Kidney (tissue), 14 donors: Measurements from ENCODE around the gene SORCS2. TPM values are rescaled to one million over a fixed set of nuclear protein-coding genes. Genes with fewer than 3 reads are reported as not detected.

Experiments
- DNase-seq, 5 donors: peaks; one replicate each; pipeline ENCODE4 v3.0.0-alpha.2; 2013 to 2020
- FAIRE-seq: peaks from 2 replicates; lab custom pipeline; 2012; peaks lifted over from hg19 to GRCh38; lab: Jason Lieb, UNC
- H3K27ac ChIP-seq, 2 donors: one replicate each; pipeline ENCODE4 v1.7.0; 2013; ENCODE audit warnings: low read depth in 2 of 2, low read length in 2 of 2, inconsistent platforms in 1 of 2
- H3K27me3 ChIP-seq: one replicate; pipeline ENCODE4 v1.7.1; 2013; ENCODE audit warnings: low read length, inconsistent platforms; ENCODE audit not compliant: control insufficient read depth, insufficient read depth
- H3K36me3 ChIP-seq, 3 donors: one replicate each; pipeline versions ENCODE4 v1.7.0 to v1.7.1; 2013; ENCODE audit warnings: low read length in 3 of 3, control low read depth in 1 of 3, inconsistent platforms in 1 of 3; ENCODE audit not compliant: insufficient read depth in 3 of 3, control insufficient read depth in 2 of 3
- H3K4me1 ChIP-seq, 3 donors: one replicate each; pipeline versions ENCODE4 v1.7.0 to v1.7.1; 2013; ENCODE audit warnings: low read length in 3 of 3, inconsistent platforms in 1 of 3, low read depth in 1 of 3; ENCODE audit not compliant: control insufficient read depth in 2 of 3, insufficient read depth in 2 of 3
- H3K4me3 ChIP-seq, 3 donors: one replicate each; pipeline versions ENCODE4 v1.7.0 to v1.8.1; 2013; ENCODE audit warnings: low read length in 3 of 3, control low read depth in 1 of 3, inconsistent platforms in 1 of 3
- H3K9ac ChIP-seq, 3 donors: one replicate each; pipeline versions ENCODE4 v1.7.0 to v1.7.1; 2013; ENCODE audit warnings: low read length in 3 of 3, control low read depth in 1 of 3, inconsistent platforms in 1 of 3
- H3K9me3 ChIP-seq, 3 donors: one replicate each; pipeline versions ENCODE4 v1.7.0 to v1.7.1; 2013; ENCODE audit warnings: low read length in 3 of 3, control low read depth in 1 of 3, inconsistent platforms in 1 of 3; ENCODE audit not compliant: control insufficient read depth in 2 of 3, insufficient read depth in 1 of 3
- intact Hi-C: fragments of 100-400 bp; cut with DNase I; formaldehyde crosslinking; loops from one replicate; pipeline ENCODE4 v1.11.1; 2022
- polyA plus RNA-seq: library from polyadenylated mRNA; stranded (reverse); fragments of 350-450 nt; fragmentation: Illumina TruSeq; extraction: RNeasy Lipid Tissue Mini Kit (QIAGEN cat#74804); gene quantifications from one replicate; pipeline ENCODE4 v1.2.3, GENCODE V29; 2014; ENCODE audit warnings: low read depth, low replicate concordance; ENCODE audit not compliant: insufficient read depth
- total RNA-seq: library from RNA; stranded (reverse); fragmentation: NEBNext Ultra II Directional; extraction: Animal tissue kit (Norgen Biotek cat#: 25700); gene quantifications from one replicate; pipeline ENCODE4 v1.2.1, GENCODE V29; 2021
- TF ChIP-seq, protein P1 (sequence below): IDR thresholded peaks from 3 replicates; pipeline ENCODE4 v1.5.1; 2012; ENCODE audit warnings: mild to moderate bottlenecking, moderate library complexity, borderline replicate concordance; ENCODE audit not compliant: insufficient read depth; ENCODE audit errors: extremely low read depth
- donor health status: control.
- donor health status: control.
- donor health status: control.
- donor health status: control.
- donor health status: control.
- donor health status: DM: yes; HTN: yes; CAD: no.
- donor health status: Normal renal cell carcinoma (clear cell type).

Gene SORCS2
- total and polyA plus RNA-seq, 2 donors from 2014 or later = 6.1 to 9.1 TPM

DNA sequence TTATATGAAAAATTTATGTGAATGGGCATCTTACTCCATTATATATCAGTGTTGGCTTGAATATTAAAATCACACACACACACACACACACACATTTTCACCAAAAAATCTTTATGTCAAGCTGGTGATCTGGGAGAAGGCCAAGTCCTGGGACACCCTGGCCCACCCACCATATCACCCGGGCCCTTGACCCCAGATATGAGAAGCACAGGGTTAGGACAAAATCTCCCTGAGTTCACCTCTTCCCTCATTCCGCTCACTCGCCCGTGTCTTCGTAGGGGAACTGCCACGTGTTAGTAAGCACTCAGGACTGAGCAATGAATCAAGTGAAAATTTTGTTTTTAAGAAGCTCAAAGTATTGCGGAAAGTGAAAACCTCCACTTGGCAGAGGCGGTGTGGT, 346.2 kb downstream of the SORCS2 start:
- TF ChIP-seq, protein P1, sequence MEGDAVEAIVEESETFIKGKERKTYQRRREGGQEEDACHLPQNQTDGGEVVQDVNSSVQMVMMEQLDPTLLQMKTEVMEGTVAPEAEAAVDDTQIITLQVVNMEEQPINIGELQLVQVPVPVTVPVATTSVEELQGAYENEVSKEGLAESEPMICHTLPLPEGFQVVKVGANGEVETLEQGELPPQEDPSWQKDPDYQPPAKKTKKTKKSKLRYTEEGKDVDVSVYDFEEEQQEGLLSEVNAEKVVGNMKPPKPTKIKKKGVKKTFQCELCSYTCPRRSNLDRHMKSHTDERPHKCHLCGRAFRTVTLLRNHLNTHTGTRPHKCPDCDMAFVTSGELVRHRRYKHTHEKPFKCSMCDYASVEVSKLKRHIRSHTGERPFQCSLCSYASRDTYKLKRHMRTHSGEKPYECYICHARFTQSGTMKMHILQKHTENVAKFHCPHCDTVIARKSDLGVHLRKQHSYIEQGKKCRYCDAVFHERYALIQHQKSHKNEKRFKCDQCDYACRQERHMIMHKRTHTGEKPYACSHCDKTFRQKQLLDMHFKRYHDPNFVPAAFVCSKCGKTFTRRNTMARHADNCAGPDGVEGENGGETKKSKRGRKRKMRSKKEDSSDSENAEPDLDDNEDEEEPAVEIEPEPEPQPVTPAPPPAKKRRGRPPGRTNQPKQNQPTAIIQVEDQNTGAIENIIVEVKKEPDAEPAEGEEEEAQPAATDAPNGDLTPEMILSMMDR = no peak
- no peak for FAIRE-seq

DNA sequence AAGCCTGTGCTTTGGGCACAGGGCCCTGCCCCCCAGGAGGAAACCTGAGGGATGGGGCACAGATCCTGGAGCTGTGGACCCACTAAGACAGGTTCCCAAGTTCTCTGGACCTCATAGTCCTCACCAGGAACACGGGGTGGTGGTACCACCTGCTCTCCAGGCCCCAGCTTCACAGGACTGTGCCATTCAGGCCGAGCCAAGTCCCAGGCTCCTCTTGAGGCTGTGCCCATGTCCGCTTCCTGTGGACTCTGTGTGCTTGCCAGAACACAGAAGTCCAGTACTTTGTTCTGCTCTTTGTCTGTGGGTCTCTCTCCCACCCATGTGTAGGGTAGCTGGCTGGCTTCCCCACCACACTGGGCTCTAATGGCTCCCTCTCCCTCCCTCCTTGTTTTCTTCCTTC, 346.8 kb downstream of the SORCS2 start:
- TF ChIP-seq, protein P1 = no peak
- no peak overlapping the region for H3K9ac ChIP-seq
- DNase-seq (no peak), FAIRE-seq (no peak)
- H3K9me3 ChIP-seq = no peaks in the 10 kb centered on the region
- H3K4me1 ChIP-seq = no peaks in the 10 kb centered on the region
- H3K4me3 ChIP-seq = no peak overlapping the region
- no peak overlapping the region for H3K27ac ChIP-seq
- intact Hi-C loops = no loop called here
- H3K36me3 ChIP-seq = no peaks in the 10 kb centered on the region
- H3K27me3 ChIP-seq = no peaks in the 10 kb centered on the region

More for the DNA sequence above, 346.2 kb downstream of the SORCS2 start:
- Histone ChIP-seq H3K27ac (no peak overlapping the region), H3K36me3 (no peaks in the 10 kb centered on the region), H3K4me3 (no peak overlapping the region), H3K9ac (no peak overlapping the region), H3K4me1 (no peaks in the 10 kb centered on the region), H3K9me3 (no peaks in the 10 kb centered on the region), H3K27me3 (no peaks in the 10 kb centered on the region)
- intact Hi-C loops = no loop called here
- no peak for DNase-seq

DNA sequence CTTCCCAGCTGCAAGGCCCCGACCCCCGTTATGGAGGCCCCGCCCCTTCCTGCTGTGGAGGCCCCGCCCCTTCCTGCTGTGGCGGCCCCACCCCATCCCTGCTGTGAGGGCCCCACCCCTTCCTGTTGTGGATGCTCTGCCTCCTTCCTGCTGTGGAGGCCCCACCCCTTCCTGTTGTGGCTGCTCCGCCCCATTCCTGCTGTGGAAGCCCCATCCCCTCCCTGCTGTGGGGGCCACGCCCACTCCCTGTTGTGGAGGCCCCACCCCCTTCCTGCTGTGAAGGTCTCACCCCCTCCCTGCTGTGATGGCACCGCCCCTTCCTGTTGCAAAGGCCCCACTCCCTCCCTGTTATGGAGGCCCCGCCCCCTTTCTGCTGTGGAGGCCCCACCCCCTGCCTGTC, 347.3 kb downstream of the SORCS2 start:
- TF ChIP-seq, protein P1 = no peak
- H3K4me1 ChIP-seq = no peaks in the 10 kb centered on the region
- DNase-seq (peak in 2 of 5 donors; percentile 17 to 70), FAIRE-seq (no peak)
- no peak overlapping the region for H3K27ac ChIP-seq
- no peaks in the 10 kb centered on the region for H3K36me3 ChIP-seq
- no peak overlapping the region for H3K9ac ChIP-seq
- peaks cover 0 to under 1% (median 0%) of the 10 kb centered on the region in 3 donors for H3K9me3 ChIP-seq
- no peaks in the 10 kb centered on the region for H3K27me3 ChIP-seq
- no peak overlapping the region for H3K4me3 ChIP-seq
- intact Hi-C loops = no loop called here

DNA sequence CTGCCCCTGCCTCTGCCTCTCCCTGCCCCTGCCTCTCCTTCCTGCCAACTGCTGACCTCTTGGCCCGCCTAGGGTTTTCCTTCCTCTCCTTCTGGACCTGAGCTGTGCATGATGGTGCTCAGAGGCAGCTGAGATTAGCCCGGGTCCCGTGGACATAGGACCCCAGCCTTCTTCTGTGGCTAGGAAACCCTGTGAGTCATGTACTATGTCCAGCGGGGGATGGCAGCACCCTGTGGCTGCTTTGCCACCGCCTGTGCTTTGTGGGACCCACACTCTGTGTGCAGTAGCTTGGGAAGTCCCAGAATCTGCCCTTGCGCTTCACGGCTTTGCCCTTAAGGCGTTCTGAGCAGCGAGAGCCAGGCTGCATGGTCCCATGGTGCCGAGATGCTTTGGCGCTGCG, 347.9 kb downstream of the SORCS2 start:
- FAIRE-seq (no peak), DNase-seq (no peak)

More for the DNA sequence above, 347.9 kb downstream of the SORCS2 start:
- no peak overlapping the region for H3K9ac ChIP-seq
- H3K4me1 ChIP-seq = no peaks in the 10 kb centered on the region
- H3K4me3 ChIP-seq = no peak overlapping the region
- intact Hi-C loops = no loop called here
- no peaks in the 10 kb centered on the region for H3K36me3 ChIP-seq
- peaks cover 0 to 2% (median 0%) of the 10 kb centered on the region in 3 donors for H3K9me3 ChIP-seq
- no peaks in the 10 kb centered on the region for H3K27me3 ChIP-seq
- H3K27ac ChIP-seq = no peak overlapping the region
- TF ChIP-seq, protein P1 = no peak
